ENCODE measurements around the gene FAP.

The FAP gene

GRCh38 chr2:162184821-162185450, 58.3 kb downstream of the FAP start:
- DNase-seq = no peak

- no peak for DNase-seq
Observed at GRCh38 chr2:162184359-162184758, 58.9 kb downstream of the FAP start.

DNA sequence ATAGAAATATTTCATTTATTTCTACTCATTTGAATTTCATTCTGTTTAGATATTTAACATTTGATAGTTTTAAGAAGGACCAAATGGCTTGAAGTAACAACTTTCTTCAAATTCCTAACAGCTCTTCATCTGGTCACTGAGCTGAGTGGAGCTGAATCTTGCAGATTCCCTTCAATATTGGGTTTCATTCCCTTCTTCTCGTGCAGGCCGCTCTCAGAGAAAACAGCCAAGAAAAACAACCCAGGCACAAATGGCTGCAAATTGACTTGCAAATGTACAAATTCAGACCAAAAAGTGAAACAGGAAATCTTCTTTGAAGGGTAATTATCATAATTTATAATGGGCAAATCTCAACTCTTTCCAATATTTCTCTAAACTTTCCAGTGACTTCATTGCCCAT, 60.9 kb downstream of the FAP start:
- no peak for DNase-seq

- no peak for DNase-seq
Observed at GRCh38 chr2:162177301-162177700, 65.9 kb downstream of the FAP start.

DNA sequence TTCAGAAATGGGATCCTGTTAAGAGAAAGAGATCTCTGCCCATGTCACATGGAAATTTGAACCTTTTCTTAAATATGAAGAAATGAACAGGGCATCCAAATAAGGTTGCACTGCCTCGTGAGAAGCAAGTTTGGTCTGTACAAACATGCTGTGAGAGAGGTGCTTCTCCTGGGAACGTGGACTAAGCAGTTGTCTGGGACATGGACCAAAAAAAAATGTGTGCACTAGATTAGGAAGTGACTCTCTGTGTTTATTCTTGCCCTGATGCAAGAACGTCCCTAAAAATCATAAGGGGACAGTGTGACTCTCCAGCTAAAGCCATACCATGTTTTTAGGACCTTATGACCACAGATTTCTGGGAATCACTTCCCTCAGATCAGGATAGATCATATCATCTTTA, 67.5 kb downstream of the FAP start:
- DNase-seq = no peak

GRCh38 chr2:162174746-162175145, 68.5 kb downstream of the FAP start:
- no peak for DNase-seq

DNA sequence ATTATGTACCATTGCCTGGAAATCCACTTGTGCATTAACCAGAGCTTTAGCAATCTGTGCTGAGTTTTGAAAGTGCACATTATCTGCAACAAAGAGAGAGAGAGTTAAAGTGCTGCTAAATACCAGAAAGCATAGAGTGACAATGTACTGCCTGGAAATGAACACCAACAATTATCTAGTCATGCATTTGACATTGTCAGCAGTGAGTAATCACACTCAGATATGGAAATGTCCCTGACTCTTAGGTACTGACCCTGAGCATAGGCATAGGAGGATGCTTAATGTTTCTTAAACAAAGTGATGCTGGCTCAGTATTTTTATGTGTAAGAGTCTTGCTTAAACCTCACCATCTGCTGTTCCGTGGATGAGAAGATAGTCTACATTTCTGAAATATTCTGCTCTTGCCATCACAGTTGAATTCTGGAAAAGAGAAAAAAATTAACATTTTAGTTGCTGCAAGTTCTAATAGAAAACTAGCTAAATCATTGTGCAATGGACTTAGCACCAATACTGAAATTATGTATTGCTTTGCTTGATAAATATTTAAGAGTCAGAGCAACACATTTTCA, 70.4 kb downstream of the FAP start:
- no peak for DNase-seq

DNA sequence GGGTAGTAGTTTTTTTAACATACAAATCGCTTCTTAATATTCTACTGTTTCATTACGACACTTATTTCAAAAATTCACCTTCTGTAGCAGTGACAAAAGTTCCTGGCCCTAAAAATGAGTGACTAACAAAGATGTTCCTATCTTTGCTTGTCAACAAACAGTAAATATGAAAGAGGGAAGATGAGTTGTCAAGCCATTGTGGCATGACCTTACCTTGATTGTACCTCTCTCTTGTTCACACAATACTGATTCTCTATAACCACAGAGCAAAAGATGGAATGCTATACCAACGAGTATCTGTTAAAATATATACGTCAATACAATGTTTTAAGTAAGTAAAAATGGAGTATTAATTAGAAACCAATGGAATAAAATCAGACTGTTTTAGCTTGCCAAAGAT, 76.5 kb downstream of the FAP start:
- DNase-seq = no peak

GRCh38 chr2:162166174-162166573, 77.1 kb downstream of the FAP start:
- DNase-seq = no peak

DNA sequence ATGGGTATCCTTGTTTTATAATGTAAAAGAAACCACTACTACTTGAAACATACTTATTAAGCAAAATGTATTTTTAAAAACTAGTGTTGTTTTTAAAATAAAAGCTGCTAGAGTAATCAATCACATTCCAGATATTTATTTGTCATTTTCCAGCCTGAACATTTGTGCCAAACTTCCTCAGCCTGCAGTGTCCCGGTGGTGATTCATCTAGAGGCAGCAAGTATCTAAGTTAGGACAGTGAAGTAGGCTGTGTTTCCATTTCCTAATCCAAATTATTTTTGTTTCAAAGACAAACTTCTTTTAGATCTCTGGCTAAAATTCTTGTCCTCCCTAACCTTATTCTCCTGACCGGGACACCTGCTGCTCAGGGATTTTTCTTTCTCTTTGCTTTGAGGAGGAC, 78.4 kb downstream of the FAP start:
- DNase-seq = no peak

- no peak for DNase-seq
Observed at GRCh38 chr2:162159446-162159845, 83.8 kb downstream of the FAP start.

DNA sequence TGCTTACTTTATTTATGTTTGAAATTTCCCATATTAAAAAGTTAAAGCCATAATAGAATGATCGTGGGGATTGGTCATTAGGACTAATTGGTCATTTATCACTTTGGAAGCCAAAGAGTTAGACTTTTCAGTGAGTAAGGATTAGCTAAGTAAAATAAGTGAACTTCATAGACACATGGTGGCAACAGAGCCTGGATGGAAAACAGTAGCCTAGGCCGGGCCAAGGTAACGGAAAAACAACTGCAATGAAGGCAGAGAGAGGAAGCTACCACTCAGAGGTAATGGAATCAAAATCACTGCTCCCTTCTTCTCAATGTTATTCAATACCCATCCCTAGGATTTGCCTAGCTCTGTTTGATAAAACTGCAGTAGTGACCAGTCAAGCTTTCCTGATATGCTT, 87.1 kb downstream of the FAP start:
- no peak for DNase-seq

DNA sequence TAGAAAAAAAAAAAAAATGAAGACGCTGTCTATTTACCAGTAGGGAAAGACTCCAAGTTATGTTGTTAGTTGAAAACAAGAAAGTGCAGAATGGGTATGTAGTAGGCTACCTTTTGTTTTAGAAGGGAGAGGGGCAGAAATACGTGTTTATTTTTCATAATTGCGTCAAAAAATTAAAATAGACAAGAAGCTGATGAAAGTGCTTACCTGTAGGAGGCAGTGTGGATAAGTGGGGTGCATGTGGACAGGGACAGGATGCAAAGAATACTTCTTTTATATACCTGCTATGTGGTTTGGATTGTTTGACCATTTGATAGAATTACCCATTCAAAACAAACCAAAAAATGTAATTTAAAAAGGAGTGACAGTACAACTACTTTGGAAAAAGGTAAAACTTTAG, 88.2 kb downstream of the FAP start:
- no peak for DNase-seq

DNA sequence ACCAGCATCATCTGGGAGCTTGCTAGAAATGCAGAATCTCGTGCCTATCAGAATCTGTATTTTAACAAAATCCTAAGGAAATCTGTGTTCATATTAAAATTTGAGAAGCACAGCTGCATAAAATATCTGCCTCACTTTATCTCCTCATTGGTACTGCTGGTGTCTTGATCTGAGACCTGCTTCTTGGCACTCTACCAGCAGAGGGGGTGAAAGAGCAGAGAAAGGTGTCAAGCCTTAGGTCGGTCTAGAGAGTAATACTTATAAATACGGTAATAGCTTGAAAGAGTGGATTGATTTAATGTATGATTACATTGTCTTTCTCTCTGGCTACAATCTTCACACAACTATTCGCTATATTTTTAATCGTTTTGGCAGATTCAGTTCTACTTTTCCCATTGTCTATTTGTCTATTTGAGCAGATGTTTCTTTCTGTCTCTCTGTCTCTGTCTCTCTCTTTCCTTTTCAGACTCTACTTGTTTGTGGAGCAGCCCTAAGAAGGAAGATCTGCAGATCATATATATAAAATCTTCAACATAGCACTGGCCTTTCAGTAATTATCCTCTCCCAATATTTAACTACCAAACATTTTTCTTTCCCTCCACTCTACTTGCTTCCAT, 89.5 kb downstream of the FAP start:
- peak; percentile 53 for DNase-seq

DNA sequence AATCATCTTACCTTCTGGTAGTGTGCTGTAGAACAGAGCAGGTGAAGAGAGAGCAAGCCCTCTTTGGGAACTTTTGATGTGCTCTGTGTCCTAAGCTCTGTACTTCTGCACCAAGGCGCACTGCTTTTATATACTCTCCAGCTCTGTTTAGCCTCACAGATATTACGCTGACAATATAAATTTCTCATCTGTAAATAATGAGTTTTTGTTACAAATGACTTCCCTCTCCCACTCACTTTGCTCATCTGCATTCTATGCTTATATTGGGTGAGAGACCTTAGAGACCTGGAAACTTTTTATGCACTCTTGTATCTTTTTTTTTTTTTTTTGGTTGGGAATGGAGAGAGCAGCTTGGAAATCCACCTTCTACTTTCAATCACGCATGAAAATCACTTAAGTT, 91.1 kb downstream of the FAP start, which contains the start of gene GCG:
Gene GCG, minus strand, starts transcription at position 101 of the 400 bp plus-strand sequence. CDS start 3,069 bp downstream, outside the sequence.
- DNase-seq = no peak

- DNase-seq = no peak
Observed at GRCh38 chr2:162149940-162150339, 93.3 kb downstream of the FAP start.

GRCh38 chr2:162149466-162149865, 93.8 kb downstream of the FAP start:
- no peak for DNase-seq

GRCh38 chr2:162148956-162149355, 94.3 kb downstream of the FAP start:
- DNase-seq = no peak

DNA sequence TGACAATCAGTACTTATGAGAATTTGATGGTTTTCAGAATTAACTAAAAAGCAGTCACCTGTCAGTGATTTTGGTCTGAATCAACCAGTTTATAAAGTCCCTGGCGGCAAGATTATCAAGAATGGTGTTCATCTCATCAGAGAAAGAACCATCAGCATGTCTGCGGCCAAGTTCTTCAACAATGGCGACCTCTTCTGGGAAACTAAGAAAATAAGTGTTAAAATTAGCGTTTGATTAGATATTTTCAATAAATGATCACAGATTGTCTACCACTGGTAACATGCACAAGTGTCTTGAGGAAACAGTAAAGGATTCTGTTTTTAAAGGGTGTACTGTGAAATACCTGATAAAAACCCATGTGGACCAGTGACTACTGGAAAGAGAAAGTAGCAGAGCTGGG, 99.3 kb downstream of the FAP start:
- no peak for DNase-seq

DNA sequence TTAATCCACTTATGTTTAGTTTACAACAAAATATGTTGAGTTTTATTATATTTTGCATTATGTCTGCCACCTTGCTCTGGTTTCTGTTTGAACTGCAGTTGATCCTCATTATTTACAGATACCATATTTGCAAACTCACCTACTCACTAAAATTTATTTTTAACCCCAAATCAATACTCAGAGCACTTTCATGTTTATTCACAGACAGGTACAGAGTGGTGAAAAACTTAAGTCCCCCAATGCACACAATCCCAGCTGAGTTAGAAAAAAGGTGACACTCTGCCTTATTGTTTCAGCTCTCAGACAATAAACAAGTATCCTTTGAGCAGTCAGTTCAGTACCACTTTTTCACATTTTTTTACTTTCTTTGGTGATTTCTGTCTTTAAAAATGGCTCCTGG, 104.9 kb downstream of the FAP start:
- DNase-seq = no peak

DNA sequence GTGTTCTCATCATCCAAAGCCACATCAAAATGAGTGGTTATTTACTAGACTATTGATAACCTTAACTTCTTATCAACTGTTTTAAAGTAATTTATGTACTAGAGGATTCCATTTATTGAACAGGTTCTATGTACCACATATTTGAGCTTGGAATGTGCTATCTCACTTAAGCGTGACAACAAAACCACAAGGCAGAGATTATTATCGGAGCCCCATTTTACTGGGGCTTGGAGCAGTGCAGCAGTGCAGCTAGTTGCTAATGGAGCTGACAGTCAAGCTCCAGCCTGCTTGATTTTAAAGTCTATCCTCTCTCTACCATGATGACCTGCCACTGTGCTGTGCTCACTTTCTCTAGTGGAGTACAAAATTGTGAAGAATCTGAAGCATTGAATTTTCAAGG, 115.8 kb downstream of the FAP start:
- DNase-seq = no peak

DNA sequence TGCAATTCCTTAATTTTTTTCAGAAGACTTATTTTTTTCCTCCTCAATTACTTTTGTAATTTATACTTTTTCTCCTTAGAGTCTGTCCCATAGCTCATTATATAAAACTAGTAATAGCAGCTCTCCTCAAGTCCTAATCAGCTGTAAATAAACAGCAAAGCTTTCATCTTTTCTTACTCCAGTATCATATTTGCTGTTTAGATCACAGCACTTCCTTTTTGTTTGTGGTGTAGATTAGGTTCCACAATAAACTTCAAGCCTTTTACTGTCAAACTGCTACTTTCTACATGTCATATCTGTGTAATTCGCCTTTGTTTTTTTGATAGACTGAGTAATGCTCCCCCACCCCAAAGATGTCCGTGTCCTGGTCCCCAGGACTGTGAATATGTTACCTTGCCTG, 116.7 kb downstream of the FAP start:
- no peak for DNase-seq

DNA sequence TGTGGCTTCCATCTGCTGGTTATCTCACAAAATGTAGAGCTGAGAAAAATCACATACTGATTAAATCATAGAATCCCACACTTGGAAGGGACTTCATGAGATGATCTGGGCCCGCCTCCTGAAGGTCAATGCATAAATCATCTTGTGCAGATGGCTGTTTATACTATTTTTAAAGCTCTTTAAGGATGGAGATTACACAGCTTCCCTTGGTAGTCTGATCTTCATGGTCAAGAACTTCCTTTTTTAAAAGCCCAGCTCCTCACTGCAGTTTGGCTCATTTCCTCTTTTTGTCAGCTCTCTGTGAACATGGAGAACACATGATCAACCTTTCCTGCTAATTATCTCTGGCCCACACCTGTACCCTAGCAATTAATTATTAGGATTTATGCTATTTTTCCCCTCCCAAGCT, 117.1 kb downstream of the FAP start:
- DNase-seq = no peak

GRCh38 chr2:162125138-162125537, 118.1 kb downstream of the FAP start:
- DNase-seq = no peak

Data from NCI-H774 (cell line).